DMS53 treated with DMSO at 0.1 percent for 48 hours (cell line): ENCODE results near the gene EEIG1.

Experiments used
- DNase-seq: peaks from one replicate; lab custom pipeline; 2025; ENCODE audit not compliant: unreplicated experiment; lab: John Stamatoyannopoulos, UW

Gene EEIG1

DNA sequence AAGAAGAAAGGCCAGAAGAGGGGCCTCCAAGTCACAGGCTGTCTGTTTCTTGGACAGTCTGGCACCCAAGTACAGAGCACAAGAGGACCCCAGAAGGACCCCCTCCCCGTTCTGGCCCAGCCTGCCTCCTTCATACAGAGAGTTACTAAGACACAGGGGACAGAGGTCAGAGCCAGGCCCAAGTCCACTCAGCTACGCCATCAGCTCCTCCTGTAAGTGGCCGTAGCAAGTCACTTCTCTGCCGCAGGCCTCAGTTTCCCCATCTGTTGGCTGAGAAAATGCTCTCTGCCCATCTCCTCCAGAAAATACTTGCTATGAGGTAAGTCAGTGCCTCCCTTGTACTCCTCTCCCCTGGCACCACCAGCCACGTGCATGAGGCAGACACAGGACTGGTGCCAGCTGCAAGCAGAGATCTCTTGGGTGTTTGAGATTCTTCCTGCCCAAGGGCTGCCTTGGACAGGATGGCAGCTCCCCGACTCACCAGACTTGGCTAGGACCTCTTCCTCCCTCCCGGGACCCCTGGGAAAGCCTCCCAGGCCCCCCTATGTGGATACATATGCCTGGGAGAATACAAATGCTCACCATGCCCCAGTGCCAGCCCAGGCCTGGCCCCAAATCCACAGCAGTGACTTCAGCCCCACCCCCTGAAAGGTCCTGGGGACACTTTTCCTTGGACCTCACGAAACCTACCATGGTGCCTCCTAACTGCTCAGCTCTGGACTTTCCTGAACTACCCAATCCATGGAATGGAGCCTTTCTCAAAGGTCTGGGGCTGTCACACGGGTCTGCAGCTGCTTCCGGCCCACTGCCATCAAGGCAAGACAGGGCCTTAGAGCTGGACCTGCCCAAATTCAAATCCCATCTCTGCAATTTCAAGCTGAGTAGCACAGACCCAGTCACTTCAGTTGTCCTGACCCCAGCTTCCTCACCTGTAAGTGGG, 5.1 kb downstream of the EEIG1 start:
- no peak for DNase-seq

DNA sequence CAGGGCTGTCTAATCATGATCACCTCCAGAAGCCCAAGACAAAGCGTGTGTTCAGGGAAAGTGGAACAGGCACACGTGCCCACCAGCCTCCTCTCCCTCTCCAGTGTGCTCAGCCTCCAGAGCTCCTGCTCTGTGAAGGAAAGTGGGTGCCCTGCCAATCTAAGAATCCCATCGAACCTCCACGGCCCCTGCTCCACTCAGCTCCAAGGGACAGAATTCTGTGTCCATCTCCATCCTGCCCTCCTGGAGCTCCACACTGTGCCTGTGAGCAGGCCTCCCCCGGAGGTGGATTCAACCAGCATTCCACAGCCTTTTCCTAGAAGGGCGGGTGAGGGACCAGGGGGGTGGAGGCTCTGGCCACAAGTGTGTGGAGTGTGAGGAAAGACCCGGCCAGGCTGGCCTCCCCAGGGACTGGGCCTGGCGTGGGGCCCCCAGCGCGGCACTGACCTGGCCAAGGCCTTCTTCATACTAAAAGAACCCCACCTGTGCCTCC, 6.0 kb downstream of the EEIG1 start:
- no peak for DNase-seq

DNA sequence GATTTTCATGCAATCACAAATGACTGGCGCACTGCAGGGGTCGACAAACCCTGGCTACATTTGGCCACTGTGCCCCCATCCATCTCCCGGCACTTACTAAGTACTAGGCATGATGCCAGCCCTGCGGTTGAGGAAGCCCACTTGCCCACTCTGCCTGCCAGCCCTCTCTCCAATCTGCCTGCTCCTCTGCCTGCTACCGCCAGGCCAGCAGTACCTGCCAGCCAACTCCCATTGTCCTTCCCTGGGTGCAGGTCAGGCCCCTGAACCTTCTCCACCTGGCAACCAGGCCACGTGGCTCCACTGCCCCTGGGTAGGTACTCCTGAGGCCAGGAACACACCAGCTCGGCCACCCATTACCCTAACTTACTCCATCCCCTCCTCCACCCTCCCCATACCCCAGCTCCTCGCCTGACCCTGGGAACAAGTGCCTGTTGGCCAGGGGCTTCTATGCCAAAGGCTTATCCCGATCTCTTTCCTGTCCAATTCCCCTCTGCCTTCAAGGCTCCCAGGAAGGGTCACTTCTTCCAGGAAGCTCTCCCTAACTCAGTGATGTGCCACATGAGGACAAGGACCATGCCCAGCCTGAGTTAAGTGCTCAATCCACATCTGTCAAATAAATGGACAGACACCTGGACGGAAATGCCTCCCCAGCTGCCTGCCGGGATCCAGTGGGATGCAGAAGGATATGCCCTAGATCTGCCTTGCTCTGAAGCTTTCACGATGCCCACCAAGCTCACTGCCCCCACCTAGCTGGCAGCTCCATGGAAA, 6.6 kb downstream of the EEIG1 start:
- no peak for DNase-seq

DNA sequence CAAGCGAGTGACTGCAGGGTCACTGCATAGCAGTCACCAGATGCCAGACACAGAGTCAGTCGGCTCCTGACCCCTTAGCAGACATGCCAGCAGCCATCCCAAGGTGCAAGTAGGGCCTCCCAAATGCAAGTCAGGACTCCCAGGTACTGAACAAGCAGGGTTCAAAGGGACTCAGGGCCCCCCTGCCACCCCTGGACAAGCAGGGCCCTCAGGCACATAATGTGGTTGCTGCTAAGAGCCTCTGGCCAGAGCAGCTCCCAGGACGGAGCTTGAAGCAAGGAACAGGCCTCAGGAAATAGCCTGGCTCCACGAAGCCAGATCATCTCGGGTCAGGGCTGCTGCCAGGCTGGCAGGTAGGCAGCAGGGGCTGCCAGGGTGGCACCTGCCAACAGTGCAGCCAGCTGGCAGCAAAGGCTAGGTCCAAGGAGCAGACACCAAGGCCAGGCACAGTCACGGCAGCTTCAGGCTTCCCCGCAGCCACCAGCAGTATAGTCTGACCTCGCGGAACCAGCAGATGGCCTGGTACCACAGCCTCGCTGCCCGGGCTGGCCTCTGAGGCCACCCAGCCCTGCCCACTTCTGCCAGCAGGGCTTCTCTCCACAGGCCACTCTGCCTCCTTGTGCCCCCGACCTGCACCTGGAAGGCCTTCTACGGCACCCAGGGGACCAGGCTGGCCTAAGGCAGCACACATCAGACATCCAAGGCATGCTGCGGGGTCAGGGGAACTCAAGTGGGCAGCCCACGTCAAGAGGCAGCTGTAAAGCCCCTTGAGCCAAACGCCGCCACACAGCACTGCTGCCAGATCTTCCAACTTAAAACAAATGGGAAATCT, 7.4 kb downstream of the EEIG1 start:
- no peak for DNase-seq

DNA sequence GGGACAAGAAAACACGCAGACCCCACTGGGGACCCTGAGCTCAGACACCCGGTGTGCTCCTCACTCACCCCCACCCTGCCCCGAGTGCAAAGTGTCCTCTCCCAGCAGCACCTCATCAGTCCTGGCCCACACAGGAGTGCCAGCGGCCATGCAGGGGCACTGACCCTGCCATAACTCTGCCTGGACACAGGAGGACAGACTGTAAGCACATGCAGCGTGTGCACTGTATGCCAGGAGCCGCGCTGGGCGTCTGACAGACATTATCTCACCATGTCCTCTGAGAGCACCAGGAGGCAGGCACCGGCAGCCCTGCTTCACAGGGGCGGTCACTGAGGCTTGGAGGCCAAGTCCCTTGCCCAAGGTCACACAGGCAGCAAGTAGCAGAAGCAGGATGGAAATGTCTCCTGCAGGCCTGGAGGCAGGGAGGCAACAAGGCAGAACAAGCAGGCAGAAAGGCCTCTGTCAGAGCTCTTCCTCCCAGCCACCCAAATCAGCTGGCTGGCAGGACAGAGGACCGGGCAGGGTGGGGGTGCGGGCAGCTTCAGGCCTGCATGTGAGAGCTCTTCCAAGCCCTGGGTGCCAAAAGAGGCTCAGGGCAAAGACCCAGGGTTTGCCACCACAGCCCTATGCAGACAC, 8.4 kb downstream of the EEIG1 start:
- no peak for DNase-seq

DNA sequence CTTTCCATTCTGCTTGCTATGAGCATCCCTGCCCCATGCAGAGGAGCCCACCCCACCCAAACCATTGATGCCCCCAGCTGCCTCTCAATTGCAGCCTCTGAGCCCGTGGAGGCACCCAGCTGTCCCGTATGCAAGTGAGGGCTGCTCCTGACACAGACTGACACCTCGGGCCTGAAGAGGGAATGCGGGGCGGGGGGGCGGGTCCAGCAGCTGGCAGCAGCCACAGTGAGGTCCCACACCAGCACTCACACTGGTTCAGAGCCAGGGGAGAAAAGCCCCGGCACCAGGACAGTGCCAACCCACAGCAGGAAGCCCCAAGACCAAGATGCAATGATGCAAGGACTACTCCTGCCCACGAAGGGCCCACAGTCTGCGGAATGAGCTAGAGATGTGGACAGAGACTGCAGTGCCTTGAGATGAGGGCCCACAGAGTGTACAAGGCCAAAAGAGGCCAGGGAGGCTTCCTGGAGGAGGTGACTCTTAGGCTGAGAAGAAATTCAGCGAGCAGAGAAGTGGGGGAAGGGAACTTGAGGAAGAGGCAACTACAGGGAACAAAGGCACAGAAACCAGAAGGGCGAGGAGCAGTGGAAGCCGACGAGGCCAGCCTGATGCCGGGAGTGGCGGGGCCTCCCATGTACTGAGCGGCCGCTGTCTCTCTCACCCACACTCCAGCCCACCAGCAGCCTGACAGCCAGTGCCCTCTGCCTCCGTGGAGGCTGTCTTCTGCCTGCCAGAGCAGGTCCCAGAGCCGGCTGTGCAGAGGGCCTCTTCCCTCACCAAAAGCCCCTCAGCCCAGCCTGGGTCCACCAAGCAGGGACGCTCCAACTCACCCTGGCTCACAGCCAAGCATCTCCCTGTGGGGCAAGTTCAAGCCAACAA, 9.2 kb downstream of the EEIG1 start:
- DNase-seq, result no peak

DNA sequence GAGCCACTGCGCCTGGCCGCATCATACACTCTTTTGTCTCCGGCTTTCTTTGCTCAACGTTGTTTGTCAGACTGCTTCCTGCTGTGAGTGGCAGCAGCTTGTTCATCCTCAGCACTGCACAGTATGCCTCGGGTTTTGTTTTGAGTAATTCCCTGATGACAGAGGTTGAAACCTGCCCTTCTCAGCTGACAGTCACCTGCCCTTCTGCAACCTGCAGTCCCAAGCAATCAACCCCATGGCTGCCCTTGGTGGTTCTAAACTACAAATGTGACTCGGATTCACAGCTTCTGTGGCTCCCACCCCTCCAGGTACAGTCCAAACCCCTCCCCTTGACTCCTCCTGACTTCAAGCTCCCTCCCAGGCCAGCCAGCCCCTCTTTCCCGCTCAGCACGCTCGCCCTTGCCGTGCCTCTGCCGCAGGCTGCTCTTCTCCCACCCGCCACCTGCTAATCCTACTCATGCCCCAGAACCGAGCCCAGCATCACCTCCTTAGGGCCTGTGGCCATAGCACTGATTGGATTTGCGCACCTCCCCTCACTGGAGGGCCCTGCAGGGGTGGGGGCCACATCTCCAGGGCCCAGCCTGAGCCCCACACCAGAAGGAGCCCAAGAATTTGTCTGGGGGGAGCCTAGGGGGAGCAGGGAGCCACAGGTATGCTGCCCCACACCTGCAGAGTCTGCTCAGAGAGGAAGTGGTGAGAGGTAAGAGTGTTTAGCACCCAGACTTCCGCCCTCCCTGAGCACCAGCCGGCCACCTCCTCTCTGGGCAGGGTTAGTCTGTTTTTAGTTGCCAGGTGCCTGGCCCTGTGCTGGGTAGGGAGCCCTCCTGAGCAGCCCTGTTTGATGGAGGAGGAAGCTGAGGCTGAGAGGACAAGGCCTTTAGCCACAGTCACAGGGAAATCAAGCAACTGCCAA, 10.1 kb downstream of the EEIG1 start:
- peak; percentile 95 for DNase-seq

DNA sequence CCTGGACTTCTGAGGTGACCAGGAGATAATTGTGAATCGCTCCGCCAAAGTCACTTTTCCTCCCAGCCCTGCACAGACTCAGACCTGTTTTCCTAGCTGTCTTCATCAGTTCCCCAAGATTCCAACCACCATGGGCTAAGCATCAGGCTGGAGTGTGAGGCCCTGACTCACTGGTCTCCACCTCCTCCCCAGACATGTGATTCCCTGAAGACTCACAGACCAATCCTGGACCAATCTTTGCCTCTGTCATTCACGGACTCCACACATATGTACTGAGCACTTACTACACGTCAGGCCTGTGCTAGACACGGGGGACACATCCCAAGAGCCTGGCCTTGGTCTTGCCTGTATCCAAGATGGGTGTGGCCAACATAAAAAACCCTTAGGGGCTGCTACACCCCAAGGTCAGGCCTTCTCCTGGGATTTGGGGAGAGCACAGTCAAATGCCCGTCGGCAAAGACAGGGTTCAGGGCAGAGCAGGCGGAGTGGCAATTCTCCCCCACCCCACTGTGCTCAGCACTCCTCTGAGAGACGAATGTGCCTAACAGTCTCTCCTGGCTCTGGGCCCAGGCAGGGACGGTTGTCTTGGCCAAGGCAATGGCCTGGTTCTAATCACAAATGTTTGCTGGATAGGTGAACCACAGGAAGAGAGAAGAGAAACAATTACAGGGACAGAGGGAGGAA, 11.9 kb downstream of the EEIG1 start:
- DNase-seq, result no peak

DNA sequence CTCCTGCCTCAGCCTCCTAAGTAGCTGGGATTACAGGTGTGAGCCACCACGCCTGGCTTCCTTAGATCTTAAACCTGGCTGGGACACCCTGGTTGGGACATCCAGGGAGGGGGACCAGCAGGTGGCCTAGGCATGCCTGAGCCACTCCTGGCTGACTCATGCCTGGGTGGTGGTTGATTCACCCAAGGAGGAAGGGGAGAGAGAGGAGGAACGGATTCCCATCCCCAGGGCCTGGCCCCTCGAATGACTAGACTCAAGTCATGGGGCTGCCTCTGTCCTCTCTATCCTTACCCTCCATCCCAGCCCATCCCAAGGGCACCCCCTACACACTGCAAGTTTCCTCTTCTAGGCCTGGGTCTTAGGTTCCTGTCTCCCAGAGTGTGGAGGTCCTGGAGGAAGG, 12.7 kb downstream of the EEIG1 start:
- DNase-seq, result peak; percentile 33

DNA sequence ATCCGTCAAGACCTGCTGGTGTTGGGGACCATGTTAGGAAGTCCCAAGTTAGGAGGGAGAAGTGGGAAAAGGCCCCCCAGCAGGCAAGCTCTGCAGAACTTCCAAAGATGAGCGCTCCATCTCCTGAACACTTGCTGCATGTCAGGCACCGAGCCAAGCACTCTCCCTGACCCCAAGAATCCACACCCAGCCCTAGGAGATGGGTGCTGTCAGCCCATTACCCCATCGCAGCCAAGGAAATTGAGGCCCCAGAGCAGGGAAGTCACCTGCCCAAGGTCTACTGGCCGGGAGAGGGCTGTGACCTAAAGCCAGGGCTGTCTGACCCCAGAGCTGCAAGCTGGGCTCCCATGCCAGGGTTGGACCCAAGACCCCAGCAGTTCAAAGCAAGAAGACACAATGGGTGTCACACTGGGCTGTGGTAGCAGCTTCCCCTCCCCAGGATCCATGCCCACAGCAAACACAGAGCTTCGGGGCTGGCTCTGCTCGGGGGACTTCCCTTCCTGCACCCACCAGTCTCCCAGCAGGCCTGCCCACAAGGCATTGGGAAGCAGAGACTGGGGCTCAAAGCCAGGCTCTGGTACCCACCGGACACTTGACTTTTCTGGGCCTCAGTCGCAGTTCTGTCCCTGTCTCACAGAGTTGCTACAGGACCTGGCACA, 13.5 kb downstream of the EEIG1 start:
- DNase-seq, result no peak

DNA sequence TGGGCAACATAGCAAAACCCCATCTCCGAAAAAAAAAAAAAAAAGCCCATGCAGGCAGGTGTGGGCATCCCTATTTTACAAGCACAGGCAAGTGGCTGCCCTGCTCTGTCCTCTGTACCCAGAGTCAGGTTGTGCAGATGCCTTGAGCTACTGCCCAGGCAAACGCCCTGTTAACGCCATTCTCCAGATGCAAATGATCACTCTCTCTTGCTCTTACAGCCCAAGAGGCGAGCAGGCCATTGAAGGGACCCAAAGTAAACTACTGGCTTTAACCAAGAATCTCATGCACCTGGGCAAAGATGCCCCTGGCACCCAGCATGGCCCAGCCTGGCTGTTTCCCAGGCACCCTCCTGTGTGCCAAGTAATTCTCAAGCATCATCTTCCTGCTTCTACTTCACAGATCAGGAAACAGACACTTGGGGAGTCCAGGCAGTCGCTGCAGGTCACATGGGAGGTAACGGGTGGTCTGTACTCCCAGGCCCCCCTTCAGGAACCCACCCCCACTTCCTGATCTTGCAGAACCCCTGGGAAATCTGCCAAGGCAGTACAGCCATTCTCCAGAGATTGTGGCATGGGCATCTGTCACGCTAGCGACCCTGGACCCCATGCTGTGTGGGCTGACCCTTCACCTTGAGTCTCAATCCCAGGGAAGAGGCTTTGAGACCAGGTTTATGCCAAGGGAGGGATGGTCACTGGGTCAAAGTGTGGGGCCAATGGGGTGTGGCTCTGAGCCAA, 14.2 kb downstream of the EEIG1 start:
- DNase-seq, result no peak

DNA sequence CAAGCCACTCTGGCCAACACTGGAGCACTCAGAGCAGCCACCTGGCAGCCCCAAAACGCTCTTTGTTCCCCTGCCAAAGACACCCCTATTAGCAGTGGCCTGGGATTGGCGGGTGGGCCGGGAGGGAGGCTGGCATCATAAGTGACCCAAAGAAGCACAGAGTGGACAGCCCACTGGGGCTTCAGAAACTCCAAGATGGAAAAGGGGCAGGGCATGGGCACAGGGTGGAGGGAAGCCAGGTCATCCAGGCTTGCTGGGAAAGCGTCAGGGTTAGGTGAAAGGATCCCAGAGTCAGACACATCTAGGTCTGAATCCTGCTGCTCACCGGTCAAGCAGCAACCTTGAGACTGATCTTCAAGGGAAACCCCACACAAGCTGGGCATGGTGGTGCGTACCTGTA, 14.8 kb downstream of the EEIG1 start:
- DNase-seq, result no peak

DNA sequence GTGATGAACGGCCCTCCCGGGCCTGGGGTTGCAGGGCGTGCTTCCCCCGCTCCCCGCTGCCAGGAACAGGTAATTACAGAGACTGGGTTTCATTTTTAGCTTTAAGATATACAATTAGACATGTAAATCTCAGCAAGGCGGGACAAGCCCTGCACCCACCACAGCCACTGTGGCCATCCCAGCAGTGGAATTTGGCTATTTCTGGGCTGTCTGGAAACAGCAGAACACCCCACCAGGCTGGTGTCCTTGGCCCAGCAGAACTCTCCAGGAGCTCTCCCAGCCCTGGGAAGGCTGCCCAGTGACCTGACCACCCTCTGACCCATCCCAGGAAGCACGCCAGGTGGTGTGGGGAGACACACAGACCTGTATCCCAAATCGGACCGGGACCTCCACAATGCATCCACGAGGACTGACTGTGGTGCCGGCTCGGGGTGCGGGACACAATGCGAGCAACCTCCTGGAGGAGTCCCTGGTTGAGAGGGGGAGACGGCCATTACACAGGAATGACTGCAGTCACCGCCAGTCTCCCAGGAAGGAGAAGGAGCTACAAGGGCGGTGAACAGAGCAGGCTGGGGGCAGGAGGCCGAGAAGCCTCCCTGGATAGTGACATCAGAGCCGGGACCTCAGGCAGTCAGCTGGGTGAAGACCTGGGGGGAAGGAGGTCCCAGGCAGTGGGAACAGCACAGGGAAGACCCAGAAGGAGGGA, 17.3 kb downstream of the EEIG1 start:
- no peak for DNase-seq

DNA sequence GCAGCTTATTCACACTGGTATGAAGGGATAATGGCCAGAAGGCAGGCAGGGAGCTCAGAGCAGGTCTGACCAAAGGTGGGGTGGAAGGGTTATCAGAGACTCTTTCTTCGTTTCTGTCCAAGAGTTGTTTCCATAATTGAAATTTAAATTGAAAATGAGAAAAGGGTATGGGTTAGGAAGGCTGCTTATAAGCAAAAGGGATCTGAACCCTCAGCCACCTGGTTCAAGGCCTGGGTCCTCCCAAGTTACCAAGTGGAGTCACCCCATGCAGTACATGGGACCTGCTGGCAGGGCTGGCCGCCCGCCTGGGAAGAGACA, 17.8 kb downstream of the EEIG1 start:
- no peak for DNase-seq

DNA sequence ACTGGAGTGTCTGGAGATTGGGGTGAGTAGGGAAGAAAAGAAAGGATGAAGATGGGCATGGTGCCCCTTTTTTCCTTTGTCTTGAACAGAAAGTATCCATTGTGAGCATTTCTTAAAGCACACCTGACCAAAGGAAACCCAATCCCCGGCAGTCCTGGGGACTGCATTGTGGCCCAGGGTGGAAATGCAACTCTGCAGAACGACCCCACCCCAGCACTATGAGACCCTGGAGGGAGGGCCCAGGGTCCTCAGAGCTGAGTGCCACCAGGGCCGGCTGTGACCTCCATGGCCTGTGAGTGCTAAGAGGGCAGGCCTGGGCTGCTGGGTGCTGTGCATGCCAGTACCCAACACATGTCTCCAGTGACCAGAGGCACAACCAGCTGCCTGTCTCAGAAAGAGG, 18.5 kb downstream of the EEIG1 start:
- no peak for DNase-seq

DNA sequence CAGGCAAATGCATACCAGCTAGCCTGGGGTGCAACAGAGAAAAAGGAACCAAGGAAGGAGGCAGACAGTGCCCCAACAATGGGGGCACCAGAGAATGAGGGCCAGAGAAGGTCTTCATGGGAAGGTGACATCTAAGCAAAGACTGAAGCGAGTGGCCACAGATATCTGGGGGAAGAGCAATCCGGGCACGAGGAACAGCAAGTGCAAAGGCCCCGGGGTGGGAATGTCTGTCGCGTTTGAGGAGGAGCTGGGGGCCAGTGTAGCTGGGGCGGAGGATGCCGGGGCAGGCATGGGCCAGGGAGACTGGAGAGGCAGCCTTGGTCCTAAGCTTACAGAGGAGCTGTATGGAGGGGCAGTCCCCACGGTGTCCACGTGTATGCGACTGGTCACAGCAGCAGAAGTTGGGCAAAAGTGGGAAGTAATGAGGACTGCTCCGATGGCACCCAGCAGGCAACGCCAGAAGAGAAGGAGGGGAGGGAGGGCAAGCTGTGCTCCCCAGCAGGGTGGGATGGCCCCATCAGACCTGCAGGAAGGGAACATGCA, 19.1 kb downstream of the EEIG1 start:
- no peak for DNase-seq
